Measurements from ENCODE around the gene CFAP77. TPM values are rescaled to one million over a fixed set of nuclear protein-coding genes. Genes with fewer than 3 reads are reported as not detected.

CFAP77 gene
- total and polyA plus RNA-seq, 2 of the 8 experiments (the other 6 are each of a cell fraction or from before 2014, with no cell fraction given) = 0.63 to 0.97 TPM

GRCh38 chr9:132609829-132610228, 199.8 kb downstream of the CFAP77 start (continued):
- TF ChIP-seq EP300 (IDR thresholded peaks at IDR 0.05; ENCODE audit: borderline replicate concordance in 1 of 2, low read depth in 2 of 2, low read length in 2 of 2) (no peak), KDM1A (IDR thresholded peaks at IDR 0.05; ENCODE audit: borderline replicate concordance, low read length) (no peak), SIX5 (IDR thresholded peaks at IDR 0.05; ENCODE audit: low read depth, low read length) (no peak), HDAC2 (IDR thresholded peaks at IDR 0.05; ENCODE audit: borderline replicate concordance in 1 of 2, low read depth in 2 of 2, low read length in 2 of 2) (no peak), NANOG (IDR thresholded peaks at IDR 0.05; ENCODE audit: insufficient read depth, low read depth, low read length, poor library complexity, severe bottlenecking) (no peak), CBX5 (IDR thresholded peaks at IDR 0.05; ENCODE audit: low read depth, low read length) (no peak), ASH2L (IDR thresholded peaks at IDR 0.05; ENCODE audit: low read length) (no peak), KDM4A (IDR thresholded peaks at IDR 0.05; ENCODE audit: low read depth, low read length, severe bottlenecking) (no peak)
- TF ChIP-seq, protein P1, sequence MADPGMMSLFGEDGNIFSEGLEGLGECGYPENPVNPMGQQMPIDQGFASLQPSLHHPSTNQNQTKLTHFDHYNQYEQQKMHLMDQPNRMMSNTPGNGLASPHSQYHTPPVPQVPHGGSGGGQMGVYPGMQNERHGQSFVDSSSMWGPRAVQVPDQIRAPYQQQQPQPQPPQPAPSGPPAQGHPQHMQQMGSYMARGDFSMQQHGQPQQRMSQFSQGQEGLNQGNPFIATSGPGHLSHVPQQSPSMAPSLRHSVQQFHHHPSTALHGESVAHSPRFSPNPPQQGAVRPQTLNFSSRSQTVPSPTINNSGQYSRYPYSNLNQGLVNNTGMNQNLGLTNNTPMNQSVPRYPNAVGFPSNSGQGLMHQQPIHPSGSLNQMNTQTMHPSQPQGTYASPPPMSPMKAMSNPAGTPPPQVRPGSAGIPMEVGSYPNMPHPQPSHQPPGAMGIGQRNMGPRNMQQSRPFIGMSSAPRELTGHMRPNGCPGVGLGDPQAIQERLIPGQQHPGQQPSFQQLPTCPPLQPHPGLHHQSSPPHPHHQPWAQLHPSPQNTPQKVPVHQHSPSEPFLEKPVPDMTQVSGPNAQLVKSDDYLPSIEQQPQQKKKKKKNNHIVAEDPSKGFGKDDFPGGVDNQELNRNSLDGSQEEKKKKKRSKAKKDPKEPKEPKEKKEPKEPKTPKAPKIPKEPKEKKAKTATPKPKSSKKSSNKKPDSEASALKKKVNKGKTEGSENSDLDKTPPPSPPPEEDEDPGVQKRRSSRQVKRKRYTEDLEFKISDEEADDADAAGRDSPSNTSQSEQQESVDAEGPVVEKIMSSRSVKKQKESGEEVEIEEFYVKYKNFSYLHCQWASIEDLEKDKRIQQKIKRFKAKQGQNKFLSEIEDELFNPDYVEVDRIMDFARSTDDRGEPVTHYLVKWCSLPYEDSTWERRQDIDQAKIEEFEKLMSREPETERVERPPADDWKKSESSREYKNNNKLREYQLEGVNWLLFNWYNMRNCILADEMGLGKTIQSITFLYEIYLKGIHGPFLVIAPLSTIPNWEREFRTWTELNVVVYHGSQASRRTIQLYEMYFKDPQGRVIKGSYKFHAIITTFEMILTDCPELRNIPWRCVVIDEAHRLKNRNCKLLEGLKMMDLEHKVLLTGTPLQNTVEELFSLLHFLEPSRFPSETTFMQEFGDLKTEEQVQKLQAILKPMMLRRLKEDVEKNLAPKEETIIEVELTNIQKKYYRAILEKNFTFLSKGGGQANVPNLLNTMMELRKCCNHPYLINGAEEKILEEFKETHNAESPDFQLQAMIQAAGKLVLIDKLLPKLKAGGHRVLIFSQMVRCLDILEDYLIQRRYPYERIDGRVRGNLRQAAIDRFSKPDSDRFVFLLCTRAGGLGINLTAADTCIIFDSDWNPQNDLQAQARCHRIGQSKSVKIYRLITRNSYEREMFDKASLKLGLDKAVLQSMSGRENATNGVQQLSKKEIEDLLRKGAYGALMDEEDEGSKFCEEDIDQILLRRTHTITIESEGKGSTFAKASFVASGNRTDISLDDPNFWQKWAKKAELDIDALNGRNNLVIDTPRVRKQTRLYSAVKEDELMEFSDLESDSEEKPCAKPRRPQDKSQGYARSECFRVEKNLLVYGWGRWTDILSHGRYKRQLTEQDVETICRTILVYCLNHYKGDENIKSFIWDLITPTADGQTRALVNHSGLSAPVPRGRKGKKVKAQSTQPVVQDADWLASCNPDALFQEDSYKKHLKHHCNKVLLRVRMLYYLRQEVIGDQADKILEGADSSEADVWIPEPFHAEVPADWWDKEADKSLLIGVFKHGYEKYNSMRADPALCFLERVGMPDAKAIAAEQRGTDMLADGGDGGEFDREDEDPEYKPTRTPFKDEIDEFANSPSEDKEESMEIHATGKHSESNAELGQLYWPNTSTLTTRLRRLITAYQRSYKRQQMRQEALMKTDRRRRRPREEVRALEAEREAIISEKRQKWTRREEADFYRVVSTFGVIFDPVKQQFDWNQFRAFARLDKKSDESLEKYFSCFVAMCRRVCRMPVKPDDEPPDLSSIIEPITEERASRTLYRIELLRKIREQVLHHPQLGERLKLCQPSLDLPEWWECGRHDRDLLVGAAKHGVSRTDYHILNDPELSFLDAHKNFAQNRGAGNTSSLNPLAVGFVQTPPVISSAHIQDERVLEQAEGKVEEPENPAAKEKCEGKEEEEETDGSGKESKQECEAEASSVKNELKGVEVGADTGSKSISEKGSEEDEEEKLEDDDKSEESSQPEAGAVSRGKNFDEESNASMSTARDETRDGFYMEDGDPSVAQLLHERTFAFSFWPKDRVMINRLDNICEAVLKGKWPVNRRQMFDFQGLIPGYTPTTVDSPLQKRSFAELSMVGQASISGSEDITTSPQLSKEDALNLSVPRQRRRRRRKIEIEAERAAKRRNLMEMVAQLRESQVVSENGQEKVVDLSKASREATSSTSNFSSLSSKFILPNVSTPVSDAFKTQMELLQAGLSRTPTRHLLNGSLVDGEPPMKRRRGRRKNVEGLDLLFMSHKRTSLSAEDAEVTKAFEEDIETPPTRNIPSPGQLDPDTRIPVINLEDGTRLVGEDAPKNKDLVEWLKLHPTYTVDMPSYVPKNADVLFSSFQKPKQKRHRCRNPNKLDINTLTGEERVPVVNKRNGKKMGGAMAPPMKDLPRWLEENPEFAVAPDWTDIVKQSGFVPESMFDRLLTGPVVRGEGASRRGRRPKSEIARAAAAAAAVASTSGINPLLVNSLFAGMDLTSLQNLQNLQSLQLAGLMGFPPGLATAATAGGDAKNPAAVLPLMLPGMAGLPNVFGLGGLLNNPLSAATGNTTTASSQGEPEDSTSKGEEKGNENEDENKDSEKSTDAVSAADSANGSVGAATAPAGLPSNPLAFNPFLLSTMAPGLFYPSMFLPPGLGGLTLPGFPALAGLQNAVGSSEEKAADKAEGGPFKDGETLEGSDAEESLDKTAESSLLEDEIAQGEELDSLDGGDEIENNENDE (IDR thresholded peaks at IDR 0.05; ENCODE audit: insufficient replicate concordance, low read length) = no peak

All from H1 (cell line).